HepG2 (cell line): Measurements from ENCODE around the gene COL9A3. TPM values are rescaled to one million over a fixed set of nuclear protein-coding genes. Genes with fewer than 3 reads are reported as not detected.

Experiments used
- ATAC-seq: fragments of 200-7000 bp; cut with Tn5 transposase; 3 replicates; pipeline ENCODE4 v1.9.1; 2020; ENCODE audit warnings: mild to moderate bottlenecking, moderate library complexity
- BruUV-seq: library from RNA; stranded (reverse); fragments of 400-500 nt; replicated peaks from 2 replicates; lab custom pipeline; 2021; lab: Mats Ljungman, UMichigan
- CTCF ChIA-PET: fragments of 300-600 bp; formaldehyde crosslinking; extraction: SDS; loops from one replicate; lab custom pipeline; 2021; ENCODE audit warnings: low total read pairs, inconsistent platforms, low intra/inter-chr PET ratio; lab: Yijun Ruan, JAX
- POLR2A ChIA-PET: fragments of 350-600 bp; sonication (Branson Sonifier 250); formaldehyde crosslinking; loops from one replicate; lab custom pipeline; 2020; ENCODE audit warnings: antibody characterized with exemption, inconsistent platforms; lab: Yijun Ruan, JAX
- DNase-seq: peaks from one replicate; pipeline ENCODE4 v3.0.0-alpha.2; 2015; ENCODE audit warnings: low spot score
- FAIRE-seq: peaks from 3 replicates; lab custom pipeline; 2011; peaks lifted over from hg19 to GRCh38; lab: Jason Lieb, UNC
- H2AFZ ChIP-seq: one replicate; pipeline ENCODE4 v1.6.1; 2011; ENCODE audit warnings: low read length, inconsistent platforms
- H3K27ac ChIP-seq: fragments of 300-600 bp; 3 replicates; pipeline ENCODE4 v1.8.0; 2011; ENCODE audit warnings: mixed run types, mild to moderate bottlenecking, mixed read lengths, low read length, inconsistent platforms; ENCODE audit not compliant: insufficient read depth; ENCODE audit errors: extremely low read length
- H3K27me3 ChIP-seq, 2 experiments: fragments of 200-600 bp in 1 of 2; 2 replicates in 1 of 2; 3 replicates in 1 of 2; pipeline versions ENCODE4 v1.6.0 to v1.8.0; 2011; ENCODE audit warnings: low read length in 2 of 2, mild to moderate bottlenecking in 2 of 2, moderate library complexity in 2 of 2, inconsistent platforms in 1 of 2; ENCODE audit not compliant: insufficient read depth in 2 of 2, control insufficient read depth in 1 of 2
- H3K36me3 ChIP-seq, 2 experiments: fragments of 200-600 bp in 1 of 2; replicated peaks in 1 of 2; 2 replicates in 1 of 2; 3 replicates in 1 of 2; pipeline versions ENCODE4 v1.5.1 to v1.8.0; 2011; ENCODE audit warnings: low read length in 2 of 2, inconsistent platforms in 1 of 2; ENCODE audit not compliant: insufficient read depth in 2 of 2, control insufficient read depth in 1 of 2
- H3K4me1 ChIP-seq: 2 replicates; pipeline ENCODE4 v1.5.1; 2012; ENCODE audit warnings: low read length, inconsistent platforms; ENCODE audit not compliant: insufficient read depth
- H3K4me2 ChIP-seq: 2 replicates; pipeline ENCODE4 v1.6.0; 2011; ENCODE audit warnings: low read depth, low read length, inconsistent platforms
- H3K4me3 ChIP-seq, 3 experiments: fragments of 200-600 bp in 1 of 3; sonication (generic), shearing (Covaris generic) in 1 of 3; replicated peaks in 1 of 3; 2 replicates each; pipeline ENCODE4 v1.5.1; 2011 to 2016; ENCODE audit warnings: low read length in 3 of 3, inconsistent platforms in 2 of 3, low read depth in 2 of 3, mild to moderate bottlenecking in 2 of 3, control low read depth in 1 of 3, mixed read lengths in 1 of 3; ENCODE audit not compliant: insufficient read depth in 1 of 3
- H3K79me2 ChIP-seq: one replicate; pipeline ENCODE4 v1.6.1; 2011; ENCODE audit warnings: low read length, inconsistent platforms; ENCODE audit not compliant: insufficient read depth
- H3K9ac ChIP-seq: 2 replicates; pipeline ENCODE4 v1.6.0; 2011; ENCODE audit warnings: mild to moderate bottlenecking, low read depth, low read length, inconsistent platforms; ENCODE audit not compliant: insufficient read depth
- H3K9me3 ChIP-seq: 2 replicates; pipeline ENCODE4 v1.5.1; 2012; ENCODE audit warnings: mild to moderate bottlenecking, low read length
- H4K20me1 ChIP-seq: 2 replicates; pipeline ENCODE4 v1.6.0; 2011; ENCODE audit warnings: inconsistent platforms, mild to moderate bottlenecking, low read length, moderate library complexity; ENCODE audit not compliant: insufficient read depth
- AGO2 ChIP-seq: fragments of 200-400 bp; formaldehyde crosslinking; optimal IDR thresholded peaks from 2 replicates; pipeline ENCODE3; 2017; ENCODE audit warnings: mild to moderate bottlenecking, low read depth, low read length, moderate library complexity
- ATF7 ChIP-seq, 2 experiments: fragments of 450-650 bp in 1 of 2; sonication (generic) in 1 of 2; formaldehyde crosslinking in 1 of 2; IDR thresholded peaks; 2 replicates each; pipeline versions ENCODE4 v1.4.0 to v1.6.1; 2016 to 2020; ENCODE audit warnings: antibody characterized with exemption in 1 of 2, mild to moderate bottlenecking in 1 of 2, missing genetic modification reagents in 1 of 2
- BRCA1 ChIP-seq: sonication (generic); formaldehyde crosslinking; IDR thresholded peaks from 2 replicates; pipeline ENCODE4 v1.4.0; 2020; ENCODE audit warnings: missing genetic modification reagents
- FOXM1 ChIP-seq: sonication (generic); formaldehyde crosslinking; IDR thresholded peaks from 2 replicates; pipeline ENCODE4 v1.5.0; 2020; ENCODE audit warnings: missing genetic modification reagents
- HHEX ChIP-seq: IDR thresholded peaks from 2 replicates; pipeline ENCODE4 v1.6.1; 2016; ENCODE audit warnings: control low read depth
- MYC ChIP-seq: sonication (generic); formaldehyde crosslinking; IDR thresholded peaks from 2 replicates; pipeline ENCODE4 v1.9.0; 2021; ENCODE audit warnings: missing genetic modification reagents, borderline replicate concordance
- RBFOX2 ChIP-seq: fragments of 200-400 bp; formaldehyde crosslinking; IDR thresholded peaks from 2 replicates; pipeline ENCODE4 v1.6.1; 2017; ENCODE audit warnings: low read depth, mild to moderate bottlenecking, low read length
- ZNF672 ChIP-seq: sonication (generic); formaldehyde crosslinking; IDR thresholded peaks from 2 replicates; pipeline ENCODE4 v1.8.1; 2022; ENCODE audit warnings: missing genetic modification reagents
- ZSCAN30 ChIP-seq: sonication (generic); formaldehyde crosslinking; IDR thresholded peaks from 2 replicates; pipeline ENCODE4 v1.5.0; 2020; ENCODE audit warnings: mild to moderate bottlenecking, missing genetic modification reagents
- WGBS: methylation state at CpG from one replicate; pipeline ENCODE4 v1.1.6; 2017; ENCODE audit warnings: low lambda C conversion rate; 5-methylcytosine and 5-hydroxymethylcytosine counted together
- in situ Hi-C: cut with HindIII; loops from 2 replicates; pipeline ENCODE4 v1.10.0; 2017; ENCODE audit warnings: low pct_unique_long_range_greater_than_20kb; ENCODE audit not compliant: extremely low pct_ligation_motif_present
- intact Hi-C: fragments of 100-400 bp; cut with micrococcal nuclease; formaldehyde crosslinking; loops from one replicate; pipeline ENCODE4 v1.10.0; 2022; ENCODE audit not compliant: unreplicated experiment
- polyA plus RNA-seq, 8 experiments: library from polyadenylated mRNA; depleted of rRNA in 3 of 8; stranded (reverse) in 7 of 8; unstranded in 1 of 8; fragments of >200 nt; fragmentation: Illumina TruSeq in 4 of 8; extraction: Trizol in 4 of 8; gene quantifications; 2 replicates each; pipeline versions ENCODE4 v1.2.1 to v1.2.3, GENCODE V29; 2011 to 2016; ENCODE audit warnings: low read depth in 4 of 8, missing spikeins in 1 of 8, mixed read lengths in 1 of 8; ENCODE audit not compliant: insufficient read depth in 1 of 8
- total RNA-seq, 5 experiments: library from RNA; depleted of rRNA; stranded (reverse); fragments of >200 nt; fragmentation: Illumina TruSeq; extraction: Trizol; gene quantifications; 2 replicates each; pipeline ENCODE4 v1.2.3, GENCODE V29; 2016; ENCODE audit warnings: low read depth in 1 of 5
- TF ChIP-seq, protein P1 (sequence below), 2 experiments: sonication (generic) in 1 of 2; formaldehyde crosslinking in 1 of 2; IDR thresholded peaks; 2 replicates each; pipeline versions ENCODE4 v1.4.0 to v1.6.1; 2016 to 2020; ENCODE audit warnings: borderline replicate concordance in 1 of 2, low read depth in 1 of 2, mild to moderate bottlenecking in 1 of 2, missing genetic modification reagents in 1 of 2
- TF ChIP-seq, protein P2 (sequence below): sonication (generic); formaldehyde crosslinking; IDR thresholded peaks from 2 replicates; pipeline ENCODE4; 2020; ENCODE audit warnings: missing genetic modification reagents, mild to moderate bottlenecking, borderline replicate concordance

COL9A3 gene
- total and polyA plus RNA-seq, 2 of the 13 experiments (the other 11 are each of a cell fraction or from before 2014, with no cell fraction given) = 155 to 204 TPM

DNA sequence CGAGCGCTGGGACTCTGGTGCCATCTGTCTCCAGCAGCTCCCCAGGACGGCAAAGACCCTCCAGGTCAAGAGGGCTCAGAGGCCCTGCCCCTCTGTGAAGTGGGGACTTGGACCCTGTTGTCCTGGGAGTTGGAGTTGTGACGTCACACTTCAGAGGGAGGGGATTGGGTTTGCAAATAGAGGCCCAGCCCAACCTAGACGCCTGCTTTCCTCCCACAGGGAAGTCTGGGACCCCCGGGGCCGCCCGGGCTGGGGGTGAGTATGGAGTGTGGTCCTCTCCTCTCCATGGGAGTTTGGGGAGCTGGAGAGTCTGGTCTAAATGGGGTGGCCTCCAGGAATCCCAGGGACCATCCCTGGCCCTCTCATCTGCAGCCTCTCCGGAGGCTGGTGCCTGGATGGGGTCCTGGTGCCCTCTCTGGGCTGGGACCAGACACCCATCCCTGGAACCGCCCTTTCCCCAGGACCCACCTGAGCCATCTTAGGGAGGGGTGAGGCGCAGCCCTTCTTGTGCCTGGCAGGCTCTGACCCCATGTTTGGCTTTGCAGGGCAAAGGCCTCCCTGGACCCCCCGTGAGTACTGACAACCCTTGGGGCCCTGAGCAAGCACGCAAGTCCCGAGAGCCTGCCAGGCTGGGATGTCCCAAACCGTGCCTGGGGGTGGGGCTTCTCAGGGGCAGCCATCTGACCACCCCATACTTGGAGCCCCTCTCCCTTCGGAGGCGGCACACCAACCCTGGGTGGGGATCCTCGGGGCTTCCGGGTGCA is 4.3 kb downstream of the COL9A3 start (continued):
- TF ChIP-seq, protein P1, sequence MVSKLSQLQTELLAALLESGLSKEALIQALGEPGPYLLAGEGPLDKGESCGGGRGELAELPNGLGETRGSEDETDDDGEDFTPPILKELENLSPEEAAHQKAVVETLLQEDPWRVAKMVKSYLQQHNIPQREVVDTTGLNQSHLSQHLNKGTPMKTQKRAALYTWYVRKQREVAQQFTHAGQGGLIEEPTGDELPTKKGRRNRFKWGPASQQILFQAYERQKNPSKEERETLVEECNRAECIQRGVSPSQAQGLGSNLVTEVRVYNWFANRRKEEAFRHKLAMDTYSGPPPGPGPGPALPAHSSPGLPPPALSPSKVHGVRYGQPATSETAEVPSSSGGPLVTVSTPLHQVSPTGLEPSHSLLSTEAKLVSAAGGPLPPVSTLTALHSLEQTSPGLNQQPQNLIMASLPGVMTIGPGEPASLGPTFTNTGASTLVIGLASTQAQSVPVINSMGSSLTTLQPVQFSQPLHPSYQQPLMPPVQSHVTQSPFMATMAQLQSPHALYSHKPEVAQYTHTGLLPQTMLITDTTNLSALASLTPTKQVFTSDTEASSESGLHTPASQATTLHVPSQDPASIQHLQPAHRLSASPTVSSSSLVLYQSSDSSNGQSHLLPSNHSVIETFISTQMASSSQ (IDR thresholded peaks at IDR 0.05; ENCODE audit: low read depth) = no peak
- TF ChIP-seq, protein P1 (CRISPR knock-in tag; IDR thresholded peaks at IDR 0.05; ENCODE audit: borderline replicate concordance) = 0 out of 2 replicates have a peak, but pooled peaks have one; percentile 25
- TF ChIP-seq ATF7 (IDR thresholded peaks at IDR 0.05) = peak; percentile 80
- 0 out of 2 replicates have a peak, but pooled peaks have one; percentile 36 for TF ChIP-seq ATF7 (CRISPR knock-in tag; IDR thresholded peaks at IDR 0.05)
- TF ChIP-seq ZSCAN30 (CRISPR knock-in tag) = no peak
- TF ChIP-seq HHEX = no peak
- no peak for TF ChIP-seq BRCA1 (CRISPR knock-in tag)
- TF ChIP-seq, all 625 proteins: peak for 11

DNA sequence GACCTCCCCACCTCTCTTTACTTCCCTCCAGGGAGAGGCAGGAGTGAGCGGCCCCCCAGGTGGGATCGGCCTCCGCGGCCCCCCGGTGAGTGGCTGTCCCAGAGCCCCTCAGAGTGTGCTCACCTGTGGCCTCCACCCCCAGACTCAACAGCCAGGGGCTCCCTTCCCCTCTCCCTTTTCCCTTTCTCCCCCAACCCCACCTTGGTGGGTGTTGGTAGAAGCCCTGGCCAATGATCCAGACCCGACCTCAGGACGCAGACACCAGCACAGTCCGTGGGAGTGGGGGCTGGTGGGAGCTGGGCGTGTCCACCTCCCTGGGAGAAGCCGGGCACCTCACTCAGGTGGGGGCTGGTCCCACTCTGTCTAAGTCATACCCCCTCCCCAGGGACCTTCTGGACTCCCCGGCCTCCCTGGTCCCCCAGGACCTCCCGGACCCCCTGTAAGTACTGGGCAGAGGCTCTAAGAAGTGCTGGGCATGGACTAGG is 4.9 kb downstream of the COL9A3 start:
- no peak overlapping the region for H3K4me2 ChIP-seq
- no peak overlapping the region for H3K27ac ChIP-seq
- H4K20me1 ChIP-seq = peaks cover 4% of the 10 kb centered on the region; the same call in 1 of the 2 replicates
- H3K4me3 ChIP-seq = no peak overlapping the region
- H3K9ac ChIP-seq = no peak overlapping the region
- no peak for FAIRE-seq
- POLR2A ChIA-PET = interaction anchor here (1.2 to 1.8 kb wide), 6 partner anchors 14 to 155 kb away, joined by 3 to 26 read pairs (median 8); partner anchors contain the start of gene MRGBP
- in situ Hi-C loops = no loop called here
- H3K27me3 ChIP-seq = no peaks in the 10 kb centered on the region
- no peak overlapping the region for H2AFZ ChIP-seq
- peaks cover 73% of the 10 kb centered on the region for H3K4me1 ChIP-seq
- CTCF ChIA-PET = interaction anchor here (1.1 to 1.7 kb wide), 4 partner anchors 13 to 187 kb away, joined by 3 to 14 read pairs (median 6); no protein-coding TSS in a partner anchor
- no peak for DNase-seq
- no peaks in the 10 kb centered on the region for H3K9me3 ChIP-seq
- no peak for ATAC-seq
- BruUV-seq = no TSS peak
- no peaks in the 10 kb centered on the region for H3K36me3 ChIP-seq
- intact Hi-C loops = loop anchor here (1.0 to 5.0 kb wide), 4 partner anchors 26 to 187 kb away; partner anchors contain the start of gene TCFL5
- no peak for TF ChIP-seq FOXM1 (CRISPR knock-in tag)
- TF ChIP-seq ZNF672 (CRISPR knock-in tag) = no peak
- TF ChIP-seq MYC (CRISPR knock-in tag) = 0 out of 2 replicates have a peak, but pooled peaks have one; percentile 7
- TF ChIP-seq, protein P2, sequence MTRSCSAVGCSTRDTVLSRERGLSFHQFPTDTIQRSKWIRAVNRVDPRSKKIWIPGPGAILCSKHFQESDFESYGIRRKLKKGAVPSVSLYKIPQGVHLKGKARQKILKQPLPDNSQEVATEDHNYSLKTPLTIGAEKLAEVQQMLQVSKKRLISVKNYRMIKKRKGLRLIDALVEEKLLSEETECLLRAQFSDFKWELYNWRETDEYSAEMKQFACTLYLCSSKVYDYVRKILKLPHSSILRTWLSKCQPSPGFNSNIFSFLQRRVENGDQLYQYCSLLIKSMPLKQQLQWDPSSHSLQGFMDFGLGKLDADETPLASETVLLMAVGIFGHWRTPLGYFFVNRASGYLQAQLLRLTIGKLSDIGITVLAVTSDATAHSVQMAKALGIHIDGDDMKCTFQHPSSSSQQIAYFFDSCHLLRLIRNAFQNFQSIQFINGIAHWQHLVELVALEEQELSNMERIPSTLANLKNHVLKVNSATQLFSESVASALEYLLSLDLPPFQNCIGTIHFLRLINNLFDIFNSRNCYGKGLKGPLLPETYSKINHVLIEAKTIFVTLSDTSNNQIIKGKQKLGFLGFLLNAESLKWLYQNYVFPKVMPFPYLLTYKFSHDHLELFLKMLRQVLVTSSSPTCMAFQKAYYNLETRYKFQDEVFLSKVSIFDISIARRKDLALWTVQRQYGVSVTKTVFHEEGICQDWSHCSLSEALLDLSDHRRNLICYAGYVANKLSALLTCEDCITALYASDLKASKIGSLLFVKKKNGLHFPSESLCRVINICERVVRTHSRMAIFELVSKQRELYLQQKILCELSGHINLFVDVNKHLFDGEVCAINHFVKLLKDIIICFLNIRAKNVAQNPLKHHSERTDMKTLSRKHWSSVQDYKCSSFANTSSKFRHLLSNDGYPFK (CRISPR knock-in tag) = 0 out of 2 replicates have a peak, but pooled peaks have one; percentile 7
- peak; percentile 65 for TF ChIP-seq AGO2
- TF ChIP-seq RBFOX2 = peak; percentile 67
- H3K79me2 ChIP-seq = peaks cover 6% of the 10 kb centered on the region
- WGBS = 98% methylated on average over 12 of the region's 12 CpGs
